ENCODE data around the gene CPLX1. TPM values are rescaled to one million over a fixed set of nuclear protein-coding genes. Genes with fewer than 3 reads are reported as not detected.
"Not testable (repeated sequence)": the region's sequence is repeated elsewhere in the genome, so short reads cannot be mapped to it uniquely, and the experiment has no call there.

Gene CPLX1
- total RNA-seq, 1 donor from 2014 or later, result 1.2 TPM

- no peak for DNase-seq (ENCODE audit: low read depth)
Observed at GRCh38 chr4:793093-793861, 32.7 kb downstream of the CPLX1 start.

GRCh38 chr4:792626-793092 lies 33.3 kb downstream of the CPLX1 start:
- no peak for DNase-seq (ENCODE audit: low read depth)

- no peak for DNase-seq (ENCODE audit: low read depth)
Observed at GRCh38 chr4:791898-792625, 33.9 kb downstream of the CPLX1 start.

- DNase-seq (ENCODE audit: low read depth), result no peak
Observed at GRCh38 chr4:791252-791897, 34.6 kb downstream of the CPLX1 start.

GRCh38 chr4:790466-790820 lies 35.5 kb downstream of the CPLX1 start:
- no peak for DNase-seq (ENCODE audit: low read depth)

GRCh38 chr4:789571-790465 lies 36.1 kb downstream of the CPLX1 start:
- no peak for DNase-seq (ENCODE audit: low read depth)

GRCh38 chr4:788636-789297 lies 37.2 kb downstream of the CPLX1 start:
- no peak for DNase-seq (ENCODE audit: low read depth)

GRCh38 chr4:788006-788635 lies 37.8 kb downstream of the CPLX1 start:
- no peak for DNase-seq (ENCODE audit: low read depth)

GRCh38 chr4:787561-787981 lies 38.4 kb downstream of the CPLX1 start:
- DNase-seq (ENCODE audit: low read depth), result no peak

- DNase-seq (ENCODE audit: low read depth), result no peak
Observed at GRCh38 chr4:786861-787300, 39.0 kb downstream of the CPLX1 start.

- no peak for DNase-seq (ENCODE audit: low read depth)
Observed at GRCh38 chr4:786074-786741, 39.7 kb downstream of the CPLX1 start.

GRCh38 chr4:785332-786073 lies 40.4 kb downstream of the CPLX1 start:
- DNase-seq (ENCODE audit: low read depth), result no peak

- DNase-seq (ENCODE audit: low read depth), result no peak
Observed at GRCh38 chr4:784401-785331, 41.3 kb downstream of the CPLX1 start.

- peak; percentile 99 for DNase-seq (ENCODE audit: low read depth)
Observed at GRCh38 chr4:781493-782216, 44.3 kb downstream of the CPLX1 start.

- no peak for DNase-seq (ENCODE audit: low read depth)
Observed at GRCh38 chr4:780716-781492, 45.0 kb downstream of the CPLX1 start.

GRCh38 chr4:780255-780654 lies 45.7 kb downstream of the CPLX1 start:
- not testable (repeated sequence) for DNase-seq (ENCODE audit: low read depth)
